NK-92 treated with Interleukin-12 subunit alpha and Interleukin-12 subunit beta, amount 100 ng/mL, for 24 hours (cell line): ENCODE measurements around the gene MGAT5.

Experiments used
- DNase-seq: peaks from one replicate; lab custom pipeline; 2025; lab: John Stamatoyannopoulos, UW

The MGAT5 gene

DNA sequence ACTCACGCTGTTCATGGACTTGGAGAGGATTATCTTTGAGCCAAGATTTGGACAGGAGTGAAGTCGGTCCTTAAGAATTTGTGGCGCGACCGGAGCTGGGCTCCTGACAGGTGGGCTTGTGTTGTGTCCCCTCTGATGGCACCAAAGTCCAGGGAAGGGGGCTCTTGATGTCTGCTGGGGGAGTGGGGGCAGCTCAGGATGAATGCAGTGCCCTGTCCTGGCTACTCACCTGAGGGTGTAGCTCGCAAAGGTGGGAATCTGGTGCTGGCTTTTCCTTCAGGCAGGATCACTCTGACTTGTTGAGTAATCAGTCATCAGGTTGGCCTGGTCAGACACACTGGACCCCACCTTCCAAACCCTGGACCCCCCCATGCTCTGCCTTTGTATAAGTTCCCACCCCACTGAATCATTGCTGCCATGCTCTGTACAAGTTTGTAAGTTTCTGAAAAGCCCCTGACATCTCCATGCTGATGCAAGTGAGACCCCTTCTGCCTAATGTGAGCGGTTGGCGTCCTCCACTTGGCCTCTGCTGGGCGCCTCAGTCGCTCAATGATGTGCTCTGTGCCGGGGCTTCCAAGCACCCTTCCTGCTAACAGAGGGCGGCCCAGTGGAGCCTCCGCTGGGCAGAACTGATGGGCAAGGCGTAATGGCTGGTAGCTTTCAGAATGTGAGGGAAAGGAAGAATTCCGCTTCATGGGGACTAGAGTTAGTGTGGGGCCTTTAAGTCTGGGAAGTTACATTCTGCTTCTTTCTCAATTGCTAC is 196.1 kb downstream of the MGAT5 start:
- no peak for DNase-seq

DNA sequence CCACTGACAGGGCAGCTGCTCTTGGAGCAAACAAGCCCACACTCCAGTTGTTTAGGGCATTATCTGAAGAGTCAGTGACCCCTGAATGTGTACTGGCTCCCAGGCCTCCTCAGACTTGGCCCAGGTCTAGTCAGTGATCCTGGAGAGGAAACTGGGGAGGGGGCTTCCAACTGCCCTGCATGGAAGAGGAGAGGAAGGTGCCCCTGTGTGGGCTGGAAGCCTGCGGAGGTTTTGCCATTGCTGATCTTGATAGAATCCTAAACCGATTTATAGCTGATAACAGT is 197.4 kb downstream of the MGAT5 start:
- no peak for DNase-seq

DNA sequence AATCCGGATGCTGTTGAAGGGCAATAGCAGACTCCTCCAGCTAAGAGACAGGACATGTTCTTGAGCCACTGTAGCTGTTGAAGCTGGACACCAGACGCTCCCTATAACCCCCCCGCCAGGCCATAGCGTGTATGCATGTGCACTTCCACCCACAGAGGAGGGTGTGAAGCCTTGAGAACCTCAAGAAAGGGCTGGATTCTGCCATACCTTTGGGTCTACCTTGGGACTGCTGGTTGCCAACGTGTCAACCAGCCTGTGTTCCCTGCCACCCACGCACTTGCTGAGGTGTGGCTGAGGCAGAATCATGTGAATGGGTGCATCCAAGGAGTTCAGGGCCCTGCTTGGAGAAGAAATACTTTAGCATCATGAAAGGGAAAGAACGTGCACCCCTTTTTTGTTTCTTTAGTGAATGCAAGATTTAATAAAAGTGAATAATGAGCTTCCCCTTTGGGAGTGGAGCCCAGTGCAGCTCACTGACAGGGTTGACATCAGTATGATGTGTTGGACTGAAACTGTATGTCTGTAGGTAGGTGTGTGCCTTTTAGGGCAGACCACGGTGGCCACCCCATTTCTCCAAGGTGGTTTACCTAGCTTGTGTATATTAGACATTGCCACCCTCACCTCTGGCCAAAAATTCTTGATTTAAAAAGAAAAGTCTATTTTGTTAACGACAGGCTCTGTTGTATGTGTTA is 198.3 kb downstream of the MGAT5 start:
- no peak for DNase-seq

DNA sequence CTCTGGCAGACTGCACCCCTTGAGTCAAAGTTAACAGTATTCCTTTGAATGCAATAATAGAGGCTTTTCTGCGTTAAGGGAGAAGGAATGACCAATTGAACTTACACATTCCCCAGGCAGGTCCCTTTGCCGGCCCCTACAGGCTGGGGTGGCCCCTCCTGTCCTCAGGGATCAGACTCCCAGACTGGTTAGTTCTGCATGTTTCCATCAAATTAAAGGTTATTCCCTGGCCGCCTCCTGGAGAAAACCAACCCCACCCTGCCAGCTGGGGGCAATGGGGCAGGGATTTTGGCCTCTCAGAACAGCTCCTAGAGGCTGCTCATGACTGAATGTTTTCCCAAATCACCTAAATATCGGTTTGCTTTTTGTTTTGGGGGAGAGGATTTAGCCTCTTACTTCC is 199.6 kb downstream of the MGAT5 start:
- DNase-seq, result no peak

DNA sequence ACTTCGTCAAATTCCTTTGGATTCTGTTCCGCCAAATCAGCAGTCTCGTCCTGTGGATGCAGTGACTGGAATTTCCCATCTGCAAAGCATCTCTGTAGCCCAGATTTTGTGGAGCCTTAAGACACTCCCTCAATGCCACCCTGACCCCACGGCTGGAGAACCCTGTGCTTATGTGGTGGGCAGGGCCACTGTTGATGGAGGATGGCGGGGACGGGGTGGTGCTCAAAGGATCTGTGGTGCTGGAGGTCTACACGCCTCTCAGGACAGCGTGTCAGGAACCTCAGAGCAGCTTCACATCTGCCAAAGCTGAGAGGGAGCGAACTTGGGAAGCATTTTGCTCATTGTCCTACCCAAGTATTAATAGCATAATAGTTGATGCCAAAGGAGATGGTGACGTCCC is 200.1 kb downstream of the MGAT5 start:
- no peak for DNase-seq

DNA sequence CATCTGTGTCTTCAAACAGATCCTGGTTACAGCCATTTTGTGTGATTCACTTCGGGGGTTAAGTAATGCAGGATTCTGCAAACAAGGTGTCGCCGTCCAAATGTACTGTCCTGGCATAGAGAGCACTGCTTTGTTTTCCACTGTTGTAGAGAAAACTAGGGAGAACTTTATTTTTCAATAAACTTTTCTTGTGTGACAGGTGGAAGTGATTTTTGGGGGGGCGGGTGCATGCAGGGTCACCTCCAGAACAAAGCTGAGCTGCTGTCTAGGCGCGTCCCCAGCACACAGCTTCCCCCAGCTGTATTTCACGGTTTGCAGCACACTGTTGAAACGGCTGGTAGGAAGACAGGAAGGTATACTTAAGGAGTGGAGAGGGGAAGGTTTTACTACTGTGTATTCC is 200.6 kb downstream of the MGAT5 start:
- no peak for DNase-seq

DNA sequence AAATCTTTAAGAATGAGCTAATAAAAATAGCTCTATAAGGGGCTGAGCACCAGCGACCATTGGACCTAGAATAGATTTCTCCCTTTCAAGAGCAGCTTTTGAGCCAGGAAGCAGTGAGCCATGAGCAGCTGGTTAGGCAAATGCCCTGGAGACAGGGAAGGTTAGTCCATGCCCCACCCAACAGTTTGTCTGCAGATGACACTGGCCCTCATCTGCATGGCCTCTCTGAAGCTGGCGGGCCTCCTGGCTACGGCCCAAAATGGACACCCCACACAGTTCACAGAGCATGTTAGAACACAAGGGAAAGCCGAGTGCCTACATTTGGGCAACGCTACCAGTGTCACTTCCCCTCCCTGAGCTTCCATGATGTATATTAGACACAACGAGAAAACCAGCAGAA is 201.1 kb downstream of the MGAT5 start:
- no peak for DNase-seq

DNA sequence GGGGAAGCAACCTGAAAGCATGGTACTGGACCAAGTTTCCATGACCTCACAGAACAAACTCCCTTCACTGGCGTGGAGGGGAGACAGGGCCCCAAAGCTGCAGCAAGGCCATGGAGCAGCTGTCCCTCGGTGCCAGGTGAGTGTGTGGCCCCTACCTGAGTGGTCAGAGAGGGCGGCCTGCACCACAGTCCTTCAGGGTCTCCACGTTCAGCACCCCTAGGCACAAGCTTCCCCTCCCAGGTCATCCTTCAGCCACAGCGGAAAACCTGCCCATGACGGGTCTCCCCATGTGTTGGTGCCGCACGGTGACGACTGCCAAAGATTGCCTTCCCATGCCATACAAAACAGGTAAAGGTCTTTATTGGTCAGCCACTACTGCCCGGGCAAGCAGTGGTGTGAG is 201.6 kb downstream of the MGAT5 start:
- DNase-seq, result no peak

DNA sequence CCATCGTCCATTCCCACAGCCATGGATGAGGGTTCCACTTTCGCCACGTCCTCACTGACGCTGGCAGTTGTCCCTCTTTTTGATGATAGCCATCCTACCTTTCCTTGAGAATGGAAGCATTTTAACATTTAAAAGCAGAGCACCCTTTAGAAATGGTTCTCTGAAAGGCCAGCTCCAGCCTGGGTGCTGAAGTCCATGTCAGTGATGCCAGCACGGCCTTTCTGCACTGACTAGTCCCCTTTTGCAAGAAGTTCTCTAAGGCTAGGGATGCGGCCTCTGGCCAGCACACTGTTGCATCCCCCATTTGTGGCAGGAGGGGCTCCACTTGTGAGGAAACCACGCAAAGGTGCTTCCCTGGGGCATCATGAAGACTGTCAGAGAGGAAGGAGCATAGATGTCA is 203.5 kb downstream of the MGAT5 start:
- no peak for DNase-seq

DNA sequence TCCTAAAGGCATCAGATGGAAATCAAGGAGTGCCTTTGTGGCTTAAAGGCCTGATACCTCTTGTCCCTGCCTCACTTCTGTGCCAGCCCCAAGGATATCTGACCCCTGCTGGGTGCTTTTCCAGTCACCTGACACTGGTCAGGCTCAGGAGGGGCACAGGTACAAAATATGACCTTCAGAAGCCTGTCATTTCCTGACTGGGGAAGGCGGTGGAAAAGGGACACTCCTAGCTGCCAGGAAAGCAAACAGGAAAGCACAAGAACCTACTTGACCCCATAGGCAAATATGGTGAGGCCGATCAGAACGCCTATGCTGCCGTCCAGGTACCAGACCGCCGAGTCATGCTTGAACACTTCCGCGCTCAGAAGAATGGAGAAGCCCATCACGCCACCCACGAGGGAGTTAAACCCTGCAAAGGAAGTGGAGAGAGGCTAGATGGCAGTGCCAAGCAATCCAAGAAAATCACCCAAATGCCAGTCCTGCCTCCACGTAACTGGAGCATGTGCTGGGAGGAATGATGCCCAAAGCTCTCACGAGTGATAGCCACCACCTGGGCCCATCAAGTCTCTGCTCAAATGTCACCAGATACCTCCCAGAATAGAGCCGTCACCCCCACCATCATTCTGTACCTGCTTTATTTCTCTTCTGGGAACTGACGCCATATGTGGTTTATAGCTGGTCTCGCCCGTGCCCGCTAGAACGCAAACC is 204.0 kb downstream of the MGAT5 start:
- no peak for DNase-seq

DNA sequence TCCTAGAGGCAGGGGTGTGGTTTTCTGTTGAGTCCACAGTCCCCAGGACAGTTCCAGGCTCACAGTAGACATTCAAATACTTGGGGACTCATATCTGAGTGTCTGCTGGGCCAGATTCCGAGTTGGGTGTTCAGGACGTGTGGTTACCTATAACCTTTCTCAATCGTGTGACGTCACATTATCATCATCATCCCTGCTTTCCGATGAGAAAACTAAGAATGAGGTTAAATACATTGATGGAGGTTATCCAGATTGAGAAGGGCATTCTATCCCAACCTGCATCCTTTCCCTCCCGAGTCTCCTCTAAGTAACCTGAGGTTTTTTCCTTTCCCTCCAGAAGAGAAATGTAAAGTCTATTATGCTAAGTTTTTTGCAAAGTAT is 204.6 kb downstream of the MGAT5 start:
- DNase-seq, result no peak

DNA sequence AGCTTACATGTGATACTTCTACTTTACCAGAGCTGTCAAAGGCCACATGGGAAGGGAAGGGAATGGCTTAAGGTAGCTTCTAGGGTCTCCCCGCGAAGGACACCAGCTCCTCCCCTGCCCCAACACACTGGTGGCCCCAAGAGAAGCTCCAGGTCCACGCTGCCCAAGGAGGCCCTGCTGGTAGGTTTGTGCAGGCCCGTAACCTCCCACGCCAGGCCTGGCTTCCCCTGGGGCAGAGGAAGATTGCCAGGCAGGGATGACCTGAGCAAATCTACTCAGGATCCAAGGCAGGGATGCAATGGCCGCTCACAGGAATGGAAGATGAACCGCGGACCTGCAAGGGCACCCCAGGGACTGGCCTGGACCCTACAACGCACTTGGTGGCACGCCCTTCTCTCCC is 205.1 kb downstream of the MGAT5 start:
- no peak for DNase-seq

DNA sequence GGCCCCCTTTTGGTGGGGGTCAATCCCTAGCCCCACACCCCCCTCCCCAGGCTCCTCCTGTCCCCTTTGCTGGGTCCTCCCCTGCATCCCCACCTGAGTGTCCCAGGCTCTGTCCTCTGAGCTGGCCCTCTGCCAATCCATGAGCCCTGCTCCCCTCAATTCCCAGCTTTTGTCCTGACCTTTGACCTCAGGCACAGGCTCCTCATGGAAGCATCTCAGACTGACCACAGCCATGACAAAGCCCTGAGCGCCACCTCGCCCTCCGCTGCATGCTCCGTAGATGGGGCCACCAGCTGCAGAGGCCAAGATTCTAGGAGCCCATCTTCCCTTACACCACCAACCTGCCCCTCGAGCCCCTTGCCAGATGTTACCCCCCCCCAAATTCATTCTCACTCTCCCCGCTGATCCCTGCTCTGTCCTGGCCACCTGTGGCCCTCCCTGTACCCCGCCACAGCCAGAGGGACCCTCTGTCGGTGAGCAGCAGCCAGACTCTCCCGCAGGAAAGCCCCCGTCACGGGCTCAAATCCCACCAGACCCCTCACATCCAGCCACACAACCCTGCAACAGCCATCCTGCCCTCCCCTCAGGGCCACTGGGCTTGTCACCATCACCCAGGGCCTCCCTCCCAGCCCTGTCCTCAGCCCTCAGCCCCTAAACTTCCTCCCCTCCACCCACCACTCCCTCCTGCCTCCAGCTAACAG is 206.0 kb downstream of the MGAT5 start:
- DNase-seq, result no peak

DNA sequence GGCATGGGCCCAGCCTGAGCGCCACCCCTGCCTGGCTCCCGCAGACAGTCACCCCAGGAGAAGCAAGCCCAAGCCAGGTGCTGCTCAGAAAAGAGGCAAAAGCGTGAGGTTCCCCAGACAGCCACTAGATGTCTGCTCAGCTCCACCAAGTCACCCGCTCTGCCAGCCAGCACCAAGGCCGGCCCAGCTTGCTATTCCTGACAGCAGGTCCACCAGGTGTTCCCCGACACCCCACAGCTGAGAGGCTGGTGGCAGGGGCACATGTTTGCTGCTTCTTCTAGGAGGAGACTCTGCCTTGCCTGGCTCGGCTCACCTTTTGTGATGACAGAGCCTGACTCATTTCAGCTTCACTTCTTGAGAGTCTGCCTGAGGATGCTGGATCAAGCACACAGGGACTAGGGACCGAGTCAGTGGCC is 206.7 kb downstream of the MGAT5 start:
- peak; percentile 21 for DNase-seq

DNA sequence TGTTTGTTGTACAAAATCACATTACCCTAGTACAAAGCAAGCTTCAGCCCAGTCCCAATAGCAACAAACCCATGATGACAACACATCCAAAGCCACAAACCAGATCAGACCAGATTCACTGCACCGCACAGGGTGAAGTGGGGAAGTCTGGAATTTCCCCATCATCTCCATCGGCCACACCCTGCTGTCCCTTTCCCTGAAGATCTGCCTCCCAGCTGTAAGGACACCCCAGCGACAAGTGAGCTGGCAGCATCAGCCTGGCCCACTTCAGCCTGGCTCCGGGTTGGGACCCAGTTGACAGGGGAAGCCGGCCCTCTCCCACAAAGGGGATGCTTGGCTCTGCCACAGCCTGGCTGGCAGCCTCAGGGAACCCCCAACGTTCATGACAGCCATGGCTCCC is 207.6 kb downstream of the MGAT5 start:
- no peak for DNase-seq

DNA sequence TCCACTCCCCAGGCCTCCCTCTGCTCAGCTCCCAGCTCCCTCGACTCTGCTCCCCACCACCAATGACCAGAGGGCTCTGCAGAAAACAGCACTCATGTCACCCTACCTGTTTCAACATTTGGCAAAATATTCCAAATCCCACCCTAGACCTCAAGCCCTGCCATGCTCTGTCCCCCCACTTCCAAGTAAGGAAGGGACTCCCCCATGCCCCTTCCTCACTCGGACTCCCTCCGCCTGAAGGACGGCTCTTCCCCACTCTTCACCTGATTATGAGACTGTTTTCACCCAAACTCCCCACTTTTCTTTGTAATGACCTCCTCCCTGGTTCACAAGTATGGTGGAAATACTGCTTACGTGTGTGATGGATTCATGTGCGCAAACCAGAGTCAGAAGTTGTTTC is 208.4 kb downstream of the MGAT5 start:
- no peak for DNase-seq

DNA sequence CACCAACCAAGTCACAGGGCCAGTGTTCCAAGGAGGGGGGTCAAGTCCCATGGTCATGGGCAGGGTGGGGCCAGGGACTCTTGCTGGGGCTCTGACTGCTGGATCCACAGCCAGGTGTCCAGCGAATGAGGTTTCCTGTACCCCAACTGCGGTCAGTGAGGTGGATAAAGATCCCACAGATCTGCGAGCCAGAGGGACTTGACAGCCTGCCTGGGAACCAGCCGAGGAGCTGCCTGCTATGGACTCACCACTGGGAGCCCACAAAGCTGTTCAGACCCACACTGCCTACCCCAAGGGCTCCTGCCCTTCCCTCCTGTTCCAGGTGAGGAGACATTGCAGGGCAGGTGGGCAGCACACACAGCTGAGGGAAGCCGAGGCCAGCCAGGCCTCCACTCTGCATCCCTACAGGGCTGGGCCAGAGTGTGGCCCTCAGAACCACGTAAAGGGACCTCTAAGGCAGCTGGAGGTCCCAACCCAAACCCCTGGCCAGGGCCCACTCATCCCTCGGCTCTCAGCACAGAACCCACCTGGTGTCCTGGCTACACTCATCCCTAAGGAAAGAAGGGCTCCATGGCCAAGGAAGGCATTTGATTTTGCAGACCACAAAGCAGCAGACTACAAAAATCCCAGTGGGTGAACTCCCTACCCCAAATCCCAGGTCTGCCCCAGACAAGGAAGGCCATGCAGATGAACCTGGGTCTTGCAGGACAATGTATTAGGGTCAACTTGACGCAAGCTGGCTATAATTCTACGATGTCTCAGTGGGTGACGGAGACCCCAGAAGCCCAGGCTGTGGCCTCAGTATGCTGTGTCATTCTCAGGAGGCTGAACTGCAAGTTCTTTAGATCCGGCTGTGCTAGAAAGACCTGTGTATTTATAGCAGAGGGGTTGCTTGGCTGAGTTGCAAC is 209.2 kb downstream of the MGAT5 start:
- no peak for DNase-seq

DNA sequence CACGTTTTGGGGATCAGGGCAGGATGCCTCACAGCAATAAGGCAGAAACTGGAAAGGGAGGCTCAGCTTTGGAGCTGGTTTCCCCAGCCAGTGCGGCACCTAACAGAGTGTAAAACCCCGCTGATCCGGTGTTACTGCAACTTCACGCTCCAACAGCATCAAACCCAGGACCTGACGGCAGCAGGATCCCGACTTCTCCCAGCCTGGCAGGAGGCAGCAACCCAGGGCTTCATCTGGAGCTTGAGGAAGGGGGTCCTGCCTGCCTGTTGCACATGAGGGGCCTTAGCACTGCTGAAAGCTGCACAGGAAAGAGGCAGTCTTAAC is 209.8 kb downstream of the MGAT5 start:
- DNase-seq, result no peak

DNA sequence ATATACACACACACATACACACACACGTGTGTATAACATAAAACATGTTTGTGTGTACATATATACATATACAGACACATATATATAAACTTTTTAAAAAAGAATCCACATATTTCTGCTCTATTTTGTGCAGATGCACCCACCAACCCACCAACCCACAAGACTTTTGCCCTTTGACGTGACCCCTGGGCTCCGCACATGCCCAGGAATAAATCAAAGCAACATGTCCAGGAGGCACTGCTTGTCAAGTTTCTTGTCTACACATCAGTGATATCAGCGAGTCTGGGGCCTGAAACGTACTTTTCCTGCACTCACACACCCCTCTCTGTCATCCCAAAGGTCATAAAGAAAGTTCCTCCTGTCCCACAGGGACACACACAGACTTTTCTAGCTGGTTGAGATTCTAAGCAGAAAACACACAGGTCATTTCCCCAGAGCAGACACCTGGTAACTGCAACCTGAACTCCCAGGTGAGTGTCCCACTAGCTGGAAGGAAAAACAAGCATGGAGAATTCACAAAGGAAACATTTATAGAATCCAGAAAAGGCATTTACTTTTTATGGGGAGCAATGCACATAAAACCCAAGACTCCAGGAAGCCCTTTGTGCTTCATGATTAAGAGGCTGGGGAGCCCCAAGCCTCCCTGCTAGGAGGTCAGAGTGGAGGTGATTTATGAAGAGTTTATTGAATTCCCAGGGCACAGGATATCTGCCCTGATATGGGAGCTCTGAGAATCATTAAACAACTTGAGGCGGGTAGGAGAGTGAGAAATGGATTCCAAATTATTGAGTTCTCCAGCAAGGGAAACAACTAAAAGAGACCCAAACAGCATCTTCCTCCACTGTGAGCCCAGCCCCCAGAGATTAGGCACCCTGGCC is 211.6 kb downstream of the MGAT5 start:
- no peak for DNase-seq

DNA sequence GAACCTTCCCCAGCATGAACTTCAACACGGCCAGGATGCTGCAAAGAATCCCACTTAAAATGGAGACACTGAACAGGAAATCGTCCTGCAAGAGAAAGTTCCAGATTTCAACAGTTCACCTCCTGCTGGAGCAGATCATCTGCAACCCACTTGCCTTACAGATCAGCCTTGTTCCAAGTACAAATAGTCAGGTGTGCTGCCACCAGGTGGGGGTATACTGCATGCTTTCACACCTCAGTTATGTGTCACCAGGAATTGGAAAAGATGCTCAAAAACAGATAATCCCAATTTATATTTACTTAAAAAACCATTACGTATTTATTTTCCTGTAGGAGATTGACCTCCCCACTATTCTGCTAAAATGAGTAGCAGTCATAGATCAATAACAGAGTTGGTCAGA is 212.3 kb downstream of the MGAT5 start:
- no peak for DNase-seq

DNA sequence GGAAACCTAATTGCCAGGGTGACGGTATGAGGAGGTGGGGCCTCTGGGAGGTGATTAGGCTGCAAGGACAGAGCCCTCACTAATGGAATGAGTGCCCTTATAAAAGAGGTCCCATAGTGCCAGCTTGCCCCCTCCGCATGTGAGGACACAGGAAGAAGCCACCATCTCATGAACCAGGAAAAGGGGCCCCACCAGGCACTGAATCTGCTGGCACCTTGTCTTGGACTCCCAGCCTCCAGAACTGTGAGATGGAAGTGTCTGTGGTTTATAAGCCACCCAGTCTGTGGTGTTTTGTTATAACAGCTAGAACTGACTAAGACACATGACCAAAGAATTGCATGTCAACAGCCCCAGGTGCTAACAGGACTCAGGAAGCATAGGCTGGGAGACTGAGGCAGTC is 214.3 kb downstream of the MGAT5 start:
- no peak for DNase-seq
